ENCODE data around the gene PTPN23. TPM values are rescaled to one million over a fixed set of nuclear protein-coding genes. Genes with fewer than 3 reads are reported as not detected.

Gene PTPN23
- total RNA-seq, 2 experiments from 2014 or later, result 20.7 to 22.6 TPM

GRCh38 chr3:47379411-47379899 is 1.4 kb upstream of the PTPN23 start:
- DNase-seq (no peak), ATAC-seq (no peak)
- no peaks in the 10 kb centered on the region for H3K27me3 Mint-ChIP-seq
- peaks cover 20% of the 10 kb centered on the region for H3K36me3 Mint-ChIP-seq (ENCODE audit: low read depth)
- TF ChIP-seq CTCF (IDR thresholded peaks at IDR 0.05), result no peak
- H3K4me3 Mint-ChIP-seq, result peak overlapping the region; percentile 97
- ChIA-PET POLR2A (interaction anchor here (1.0 to 1.8 kb wide), 3 partner anchors 10 to 17 kb away, joined by 4 to 5 read pairs (median 4); no protein-coding TSS in a partner anchor), CTCF (no interaction called here)
- intact Hi-C loops (cut with micrococcal nuclease), result no loop called here
- H3K4me1 Mint-ChIP-seq (ENCODE audit: low read depth), result peaks cover 30% of the 10 kb centered on the region
- H3K9me3 Mint-ChIP-seq, result no peaks in the 10 kb centered on the region
- peak overlapping the region; percentile 100 for H3K27ac Mint-ChIP-seq

GRCh38 chr3:47380026-47380600 is 708 bp upstream of the PTPN23 start:
- Mint-ChIP-seq H3K27ac (peak overlapping the region; percentile 100), H3K4me1 (ENCODE audit: low read depth) (peaks cover 33% of the 10 kb centered on the region)
- intact Hi-C loops (cut with micrococcal nuclease), result no loop called here

GRCh38 chr3:47381317-47382157 is 716 bp downstream of the PTPN23 start:
- Mint-ChIP-seq H3K4me1 (ENCODE audit: low read depth) (peaks cover 40% of the 10 kb centered on the region), H3K4me3 (peak overlapping the region; percentile 97), H3K9me3 (no peaks in the 10 kb centered on the region), H3K36me3 (ENCODE audit: low read depth) (peaks cover 22% of the 10 kb centered on the region), H3K27me3 (no peaks in the 10 kb centered on the region), H3K27ac (peak overlapping the region; percentile 100)
- CTCF ChIA-PET, result interaction anchor here (0.6 to 1.4 kb wide), 4 partner anchors 12 to 95 kb away, joined by 3 to 5 read pairs (median 3); no protein-coding TSS in a partner anchor
- no peak for TF ChIP-seq CTCF (IDR thresholded peaks at IDR 0.05)
- intact Hi-C loops (cut with micrococcal nuclease), result no loop called here
- ATAC-seq, result peak; percentile 72
- DNase-seq, result peak; percentile 88
- POLR2A ChIA-PET, result interaction anchor here (0.8 to 1.8 kb wide), 4 partner anchors 10 to 94 kb away, joined by 3 to 5 read pairs (median 4); partner anchors contain the start of gene SCAP

More at GRCh38 chr3:47380026-47380600, 708 bp upstream of the PTPN23 start:
- POLR2A ChIA-PET, result interaction anchor here (1.0 to 1.8 kb wide), 5 partner anchors 10 to 216 kb away, joined by 4 to 7 read pairs (median 4); partner anchors contain the start of genes SCAP and SETD2
- TF ChIP-seq CTCF (IDR thresholded peaks at IDR 0.05), result peak; percentile 22
- H3K36me3 Mint-ChIP-seq (ENCODE audit: low read depth), result peaks cover 20% of the 10 kb centered on the region
- CTCF ChIA-PET, result interaction anchor here (0.8 to 1.4 kb wide), 2 partner anchors 41 to 44 kb away, joined by 3 to 5 read pairs; no protein-coding TSS in a partner anchor
- H3K4me3 Mint-ChIP-seq, result peak overlapping the region; percentile 97
- no peaks in the 10 kb centered on the region for H3K27me3 Mint-ChIP-seq
- no peaks in the 10 kb centered on the region for H3K9me3 Mint-ChIP-seq
- ATAC-seq, result no peak
- no peak for DNase-seq

GRCh38 chr3:47384425-47384824 is 3.6 kb downstream of the PTPN23 start:
- no peak for ATAC-seq
- Mint-ChIP-seq H3K27me3 (no peaks in the 10 kb centered on the region), H3K9me3 (no peaks in the 10 kb centered on the region), H3K4me3 (no peak overlapping the region), H3K36me3 (ENCODE audit: low read depth) (peaks cover 25% of the 10 kb centered on the region), H3K27ac (no peak overlapping the region), H3K4me1 (ENCODE audit: low read depth) (peaks cover 46% of the 10 kb centered on the region)
- DNase-seq, result no peak
- ChIA-PET POLR2A (no interaction called here), CTCF (interaction anchor here (1.7 kb wide), 1 partner anchor 10 kb away, joined by 4 read pairs; no protein-coding TSS in a partner anchor)
- intact Hi-C loops (cut with micrococcal nuclease), result no loop called here
- TF ChIP-seq CTCF (IDR thresholded peaks at IDR 0.05), result no peak
